Kidney epithelial cell (primary cell): ENCODE data around the gene SUCLG2. TPM values are rescaled to one million over a fixed set of nuclear protein-coding genes. Genes with fewer than 3 reads are reported as not detected.

Source experiments
- DNase-seq: peaks from one replicate; pipeline ENCODE4 v3.0.0-alpha.2; 2010; ENCODE audit warnings: low read depth
- H3K27me3 ChIP-seq: 2 replicates; pipeline ENCODE4 v1.6.0; 2011; ENCODE audit warnings: low read length; ENCODE audit not compliant: control insufficient read depth, insufficient read depth
- H3K36me3 ChIP-seq: 2 replicates; pipeline ENCODE4 v1.5.1; 2011; ENCODE audit warnings: low read length; ENCODE audit not compliant: control insufficient read depth, insufficient read depth
- H3K4me3 ChIP-seq: 2 replicates; pipeline ENCODE4 v1.5.1; 2011; ENCODE audit warnings: low read depth, mild to moderate bottlenecking, control low read depth, low read length
- total RNA-seq: library from RNA; depleted of rRNA; stranded (reverse); fragments of >200 nt; gene quantifications from 2 replicates; pipeline ENCODE4 v1.2.3, GENCODE V29; 2015
- TF ChIP-seq, protein P1 (sequence below): IDR thresholded peaks from 2 replicates; pipeline ENCODE4 v1.5.1; 2011; ENCODE audit warnings: mild to moderate bottlenecking, moderate library complexity, low read length, control low read depth, inconsistent platforms; ENCODE audit not compliant: insufficient read depth, poor library complexity, severe bottlenecking

Gene SUCLG2
- total RNA-seq, 1 donor from 2014 or later = 38.1 TPM

- Histone ChIP-seq H3K4me3 (no peak overlapping the region), H3K36me3 (no peaks in the 10 kb centered on the region), H3K27me3 (no peaks in the 10 kb centered on the region)
- TF ChIP-seq, protein P1, sequence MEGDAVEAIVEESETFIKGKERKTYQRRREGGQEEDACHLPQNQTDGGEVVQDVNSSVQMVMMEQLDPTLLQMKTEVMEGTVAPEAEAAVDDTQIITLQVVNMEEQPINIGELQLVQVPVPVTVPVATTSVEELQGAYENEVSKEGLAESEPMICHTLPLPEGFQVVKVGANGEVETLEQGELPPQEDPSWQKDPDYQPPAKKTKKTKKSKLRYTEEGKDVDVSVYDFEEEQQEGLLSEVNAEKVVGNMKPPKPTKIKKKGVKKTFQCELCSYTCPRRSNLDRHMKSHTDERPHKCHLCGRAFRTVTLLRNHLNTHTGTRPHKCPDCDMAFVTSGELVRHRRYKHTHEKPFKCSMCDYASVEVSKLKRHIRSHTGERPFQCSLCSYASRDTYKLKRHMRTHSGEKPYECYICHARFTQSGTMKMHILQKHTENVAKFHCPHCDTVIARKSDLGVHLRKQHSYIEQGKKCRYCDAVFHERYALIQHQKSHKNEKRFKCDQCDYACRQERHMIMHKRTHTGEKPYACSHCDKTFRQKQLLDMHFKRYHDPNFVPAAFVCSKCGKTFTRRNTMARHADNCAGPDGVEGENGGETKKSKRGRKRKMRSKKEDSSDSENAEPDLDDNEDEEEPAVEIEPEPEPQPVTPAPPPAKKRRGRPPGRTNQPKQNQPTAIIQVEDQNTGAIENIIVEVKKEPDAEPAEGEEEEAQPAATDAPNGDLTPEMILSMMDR = peak; percentile 64
- no peak for DNase-seq
Measured at GRCh38 chr3:67384760-67385397, 269.5 kb downstream of the SUCLG2 start.

GRCh38 chr3:67384016-67384415, 270.4 kb downstream of the SUCLG2 start:
- Histone ChIP-seq H3K4me3 (no peak overlapping the region), H3K27me3 (no peaks in the 10 kb centered on the region), H3K36me3 (no peaks in the 10 kb centered on the region)
- TF ChIP-seq, protein P1 = no peak
- DNase-seq = no peak

- Histone ChIP-seq H3K4me3 (no peak overlapping the region), H3K27me3 (no peaks in the 10 kb centered on the region), H3K36me3 (no peaks in the 10 kb centered on the region)
- TF ChIP-seq, protein P1 = no peak
- DNase-seq = no peak
Measured at GRCh38 chr3:67383379-67383778, 271.0 kb downstream of the SUCLG2 start.

GRCh38 chr3:67382536-67382935, 271.9 kb downstream of the SUCLG2 start:
- no peak for DNase-seq
- no peaks in the 10 kb centered on the region for H3K27me3 ChIP-seq
- H3K4me3 ChIP-seq = no peak overlapping the region
- TF ChIP-seq, protein P1 = no peak
- no peaks in the 10 kb centered on the region for H3K36me3 ChIP-seq

- Histone ChIP-seq H3K4me3 (no peak overlapping the region), H3K36me3 (no peaks in the 10 kb centered on the region), H3K27me3 (no peaks in the 10 kb centered on the region)
- DNase-seq = no peak
- TF ChIP-seq, protein P1 = peak; percentile 68
Measured at GRCh38 chr3:67381667-67382272, 272.6 kb downstream of the SUCLG2 start.

DNA sequence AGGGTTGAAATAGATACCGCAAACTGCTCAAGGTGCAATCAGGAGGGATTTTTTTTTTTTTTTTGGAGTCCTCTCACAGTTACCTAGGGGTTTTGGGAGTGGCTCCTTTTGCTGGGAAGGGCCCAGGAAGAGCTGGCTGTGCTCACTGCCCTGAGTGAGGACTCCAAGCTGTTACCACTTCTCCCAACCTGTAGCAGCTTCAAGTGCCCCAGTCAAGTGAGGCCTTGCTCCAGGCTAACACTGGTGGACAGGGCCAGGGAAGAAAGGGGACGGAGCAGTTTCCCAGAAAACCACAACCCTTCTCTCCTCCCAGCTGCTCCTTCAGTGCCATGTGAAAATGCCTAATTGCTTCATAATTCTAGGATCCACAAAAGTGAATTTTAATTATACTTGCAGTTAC, 274.3 kb downstream of the SUCLG2 start:
- Histone ChIP-seq H3K4me3 (no peak overlapping the region), H3K27me3 (no peaks in the 10 kb centered on the region), H3K36me3 (no peaks in the 10 kb centered on the region)
- TF ChIP-seq, protein P1 = no peak
- DNase-seq = no peak
